ENCODE results near the gene CCDC110.
"Not testable (repeated sequence)": the region's sequence is repeated elsewhere in the genome, so short reads cannot be mapped to it uniquely, and the experiment has no call there.

CCDC110 gene

GRCh38 chr4:185471235-185472102 is at the start of gene CCDC110:
CCDC110 (minus strand) TSS chr4:185471733; CDS start chr4:185471683, 50 bp downstream.
- peak; percentile 92 for DNase-seq

- no peak for DNase-seq
Observed at GRCh38 chr4:185520119-185520518, 48.6 kb upstream of the CCDC110 start.

GRCh38 chr4:185518494-185518893 is 47.0 kb upstream of the CCDC110 start:
- DNase-seq, result no peak

- DNase-seq, result no peak
Observed at GRCh38 chr4:185518069-185518468, 46.5 kb upstream of the CCDC110 start.

- DNase-seq, result no peak
Observed at GRCh38 chr4:185515248-185515647, 43.7 kb upstream of the CCDC110 start.

GRCh38 chr4:185514182-185514697 is 42.7 kb upstream of the CCDC110 start:
- DNase-seq, result no peak

GRCh38 chr4:185513489-185514181 is 42.1 kb upstream of the CCDC110 start:
- no peak for DNase-seq

- DNase-seq, result peak; percentile 56
Observed at GRCh38 chr4:185512516-185512915, 41.0 kb upstream of the CCDC110 start.

GRCh38 chr4:185511243-185511642 is 39.7 kb upstream of the CCDC110 start:
- DNase-seq, result not testable (repeated sequence)

- no peak for DNase-seq
Observed at GRCh38 chr4:185510806-185511205, 39.3 kb upstream of the CCDC110 start.

- no peak for DNase-seq
Observed at GRCh38 chr4:185508181-185508580, 36.6 kb upstream of the CCDC110 start.

GRCh38 chr4:185506422-185506821 is 34.9 kb upstream of the CCDC110 start:
- no peak for DNase-seq

- peak; percentile 3 for DNase-seq
Observed at GRCh38 chr4:185504098-185505047, 32.8 kb upstream of the CCDC110 start.

GRCh38 chr4:185502386-185502785 is 30.9 kb upstream of the CCDC110 start:
- DNase-seq, result no peak

GRCh38 chr4:185500576-185500975 is 29.0 kb upstream of the CCDC110 start:
- DNase-seq, result no peak

GRCh38 chr4:185500035-185500434 is 28.5 kb upstream of the CCDC110 start:
- DNase-seq, result no peak

- DNase-seq, result no peak
Observed at GRCh38 chr4:185488650-185489049, 17.1 kb upstream of the CCDC110 start.

- DNase-seq, result no peak
Observed at GRCh38 chr4:185481401-185481800, 9.9 kb upstream of the CCDC110 start.

- no peak for DNase-seq
Observed at GRCh38 chr4:185480016-185480732, 8.6 kb upstream of the CCDC110 start.

- DNase-seq, result no peak
Observed at GRCh38 chr4:185479507-185479971, 8.0 kb upstream of the CCDC110 start.

- no peak for DNase-seq
Observed at GRCh38 chr4:185473247-185473646, 1.7 kb upstream of the CCDC110 start.

- no peak for DNase-seq
Observed at GRCh38 chr4:185472103-185472542, 590 bp upstream of the CCDC110 start.
